Smooth muscle cell (in vitro differentiated cells): ENCODE data around the gene FAM72C. TPM values are rescaled to one million over a fixed set of nuclear protein-coding genes. Genes with fewer than 3 reads are reported as not detected.

Experiments used
- polyA plus RNA-seq: library from polyadenylated mRNA; unstranded; fragments of >200 nt; fragmentation: Nextera tagmentation; extraction: Ambion mirVana; gene quantifications from 2 replicates; pipeline ENCODE4 v1.2.1, GENCODE V29; 2016
- small RNA-seq: library from RNA; depleted of rRNA; stranded (forward); fragments of <200 nt; gene quantifications from one replicate; pipeline ENCODE3, GENCODE V24; 2014
- total RNA-seq: library from RNA; depleted of rRNA; stranded (reverse); fragments of >200 nt; gene quantifications from 2 replicates; pipeline ENCODE4 v1.2.3, GENCODE V29; 2014

The FAM72C gene
- total and polyA plus RNA-seq, 2 experiments from 2014 or later: 0.51 TPM; not detected in 1

Small RNA genes within 50 kb of the gene (small RNA-seq; reads per million reads assigned to genes)
- gene HIST2H3PS2: not detected
